ENCODE measurements around the gene LPIN3.

Gene LPIN3

DNA sequence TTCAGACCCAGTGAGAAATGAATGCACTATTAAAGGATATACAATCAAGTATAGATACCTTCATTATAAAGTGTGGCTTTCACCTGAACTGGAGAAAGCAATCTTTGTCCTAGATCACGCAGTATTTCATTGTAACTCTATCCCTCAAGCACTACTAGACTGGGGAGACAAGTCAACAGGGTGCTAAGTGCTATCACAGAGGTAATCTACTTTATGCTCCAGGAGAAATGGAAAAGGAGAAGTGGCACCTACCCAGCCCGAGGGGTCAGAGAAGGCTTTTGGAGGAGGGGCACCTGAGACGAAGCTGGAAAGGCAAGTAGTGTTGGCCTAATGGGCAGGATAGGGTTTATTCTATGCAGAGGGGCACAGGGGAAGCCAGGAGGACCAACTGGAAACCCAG, 40.2 kb upstream of the LPIN3 start:
- Histone ChIP-seq H3K36me3 (replicated peaks; ENCODE audit: insufficient read depth, low read length) (no peaks in the 10 kb centered on the region), H3K79me2 (ENCODE audit: low read length) (peaks cover 21% of the 10 kb centered on the region), H3K27ac (ENCODE audit: low read length) (no peak overlapping the region), H3K4me2 (ENCODE audit: low read depth, low read length) (no peak overlapping the region), H3K27me3 (replicated peaks; ENCODE audit: insufficient read depth, low read length) (no peaks in the 10 kb centered on the region), H3K4me1 (ENCODE audit: low read length) (peaks cover 5% of the 10 kb centered on the region; the same call in 1 of the 2 replicates), H2AFZ (ENCODE audit: low read length) (no peak overlapping the region), H3K9ac (ENCODE audit: low read length) (no peak overlapping the region), H3F3A (ENCODE audit: insufficient read depth, low read length) (no peaks in the 10 kb centered on the region), H3K9me2 (replicated peaks; ENCODE audit: insufficient read depth, low read length) (no peaks in the 10 kb centered on the region), H3K9me3 (replicated peaks; ENCODE audit: insufficient read depth, low read length) (no peaks in the 10 kb centered on the region), H3K4me3 (ENCODE audit: low read length) (no peak overlapping the region), H4K20me1 (ENCODE audit: insufficient read depth, low read length) (no peaks in the 10 kb centered on the region)
- DNase-seq, result no peak
- no peak for TF ChIP-seq EZH2phosphoT487 (IDR thresholded peaks at IDR 0.05; ENCODE audit: low read length)
- no peak for TF ChIP-seq CTCF (IDR thresholded peaks at IDR 0.05; ENCODE audit: low read length)
- no peak for TF ChIP-seq EZH2 (optimal IDR thresholded peaks at IDR 0.05; ENCODE audit: low read depth, low read length)

DNA sequence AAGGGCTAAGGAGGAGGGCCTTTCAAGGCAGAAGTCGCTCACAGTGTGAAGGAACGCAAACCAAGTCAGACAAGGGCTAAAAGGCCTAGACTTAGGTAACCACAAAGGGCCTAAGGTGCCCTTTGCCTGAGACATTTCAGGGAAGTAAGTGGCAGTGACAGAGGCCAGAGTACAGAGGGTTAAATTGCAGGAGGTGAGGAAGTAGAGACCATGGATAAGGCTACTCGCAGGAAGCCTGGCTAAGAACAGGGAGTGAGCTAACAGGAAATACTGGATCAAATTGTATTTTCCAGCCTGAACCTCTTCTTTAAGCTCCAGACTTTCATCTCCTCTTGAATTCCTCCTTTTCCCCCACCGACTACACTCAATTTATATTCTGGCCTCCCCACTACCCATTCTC, 39.7 kb upstream of the LPIN3 start:
- no peak overlapping the region for H3K27ac ChIP-seq (ENCODE audit: low read length)
- TF ChIP-seq EZH2 (optimal IDR thresholded peaks at IDR 0.05; ENCODE audit: low read depth, low read length), result no peak
- no peak for TF ChIP-seq CTCF (IDR thresholded peaks at IDR 0.05; ENCODE audit: low read length)
- no peak for TF ChIP-seq EZH2phosphoT487 (IDR thresholded peaks at IDR 0.05; ENCODE audit: low read length)
- no peak for DNase-seq
- H3K27me3 ChIP-seq (replicated peaks; ENCODE audit: insufficient read depth, low read length), result no peaks in the 10 kb centered on the region
- no peaks in the 10 kb centered on the region for H4K20me1 ChIP-seq (ENCODE audit: insufficient read depth, low read length)
- H3F3A ChIP-seq (ENCODE audit: insufficient read depth, low read length), result no peaks in the 10 kb centered on the region
- no peak overlapping the region for H3K4me2 ChIP-seq (ENCODE audit: low read depth, low read length)
- no peaks in the 10 kb centered on the region for H3K9me2 ChIP-seq (replicated peaks; ENCODE audit: insufficient read depth, low read length)
- H3K9me3 ChIP-seq (replicated peaks; ENCODE audit: insufficient read depth, low read length), result no peaks in the 10 kb centered on the region
- no peak overlapping the region for H3K4me3 ChIP-seq (ENCODE audit: low read length)
- H3K36me3 ChIP-seq (replicated peaks; ENCODE audit: insufficient read depth, low read length), result no peaks in the 10 kb centered on the region
- H3K79me2 ChIP-seq (ENCODE audit: low read length), result peaks cover 21% of the 10 kb centered on the region
- no peak overlapping the region for H3K9ac ChIP-seq (ENCODE audit: low read length)
- H2AFZ ChIP-seq (ENCODE audit: low read length), result no peak overlapping the region
- H3K4me1 ChIP-seq (ENCODE audit: low read length), result peaks cover 5% of the 10 kb centered on the region; the same call in 1 of the 2 replicates

GRCh38 chr20:41304002-41304401, 36.6 kb upstream of the LPIN3 start:
- no peaks in the 10 kb centered on the region for H4K20me1 ChIP-seq (ENCODE audit: insufficient read depth, low read length)
- H3K4me2 ChIP-seq (ENCODE audit: low read depth, low read length), result no peak overlapping the region
- no peaks in the 10 kb centered on the region for H3K27me3 ChIP-seq (replicated peaks; ENCODE audit: insufficient read depth, low read length)
- no peak for TF ChIP-seq EZH2 (optimal IDR thresholded peaks at IDR 0.05; ENCODE audit: low read depth, low read length)
- TF ChIP-seq EZH2phosphoT487 (IDR thresholded peaks at IDR 0.05; ENCODE audit: low read length), result no peak
- TF ChIP-seq CTCF (IDR thresholded peaks at IDR 0.05; ENCODE audit: low read length), result no peak
- no peak for DNase-seq
- H3F3A ChIP-seq (ENCODE audit: insufficient read depth, low read length), result no peaks in the 10 kb centered on the region
- no peak overlapping the region for H3K27ac ChIP-seq (ENCODE audit: low read length)
- H2AFZ ChIP-seq (ENCODE audit: low read length), result no peak overlapping the region
- H3K79me2 ChIP-seq (ENCODE audit: low read length), result peaks cover 25% of the 10 kb centered on the region
- no peaks in the 10 kb centered on the region for H3K9me2 ChIP-seq (replicated peaks; ENCODE audit: insufficient read depth, low read length)
- no peaks in the 10 kb centered on the region for H3K36me3 ChIP-seq (replicated peaks; ENCODE audit: insufficient read depth, low read length)
- H3K4me1 ChIP-seq (ENCODE audit: low read length), result peaks cover 5% of the 10 kb centered on the region; the same call in 1 of the 2 replicates
- H3K9ac ChIP-seq (ENCODE audit: low read length), result no peak overlapping the region
- no peak overlapping the region for H3K4me3 ChIP-seq (ENCODE audit: low read length)
- no peaks in the 10 kb centered on the region for H3K9me3 ChIP-seq (replicated peaks; ENCODE audit: insufficient read depth, low read length)
